GM19043 (cell line): ENCODE measurements around the gene CCSAP.
"Not testable (repeated sequence)": the region's sequence is repeated elsewhere in the genome, so short reads cannot be mapped to it uniquely, and the experiment has no call there.

ENCODE experiments used
- ATAC-seq: cut with Tn5 transposase; IDR thresholded peaks from one replicate; pipeline ENCODE4 v1.9.1; 2021; ENCODE audit warnings: low read depth; ENCODE audit not compliant: unreplicated experiment

The CCSAP gene

DNA sequence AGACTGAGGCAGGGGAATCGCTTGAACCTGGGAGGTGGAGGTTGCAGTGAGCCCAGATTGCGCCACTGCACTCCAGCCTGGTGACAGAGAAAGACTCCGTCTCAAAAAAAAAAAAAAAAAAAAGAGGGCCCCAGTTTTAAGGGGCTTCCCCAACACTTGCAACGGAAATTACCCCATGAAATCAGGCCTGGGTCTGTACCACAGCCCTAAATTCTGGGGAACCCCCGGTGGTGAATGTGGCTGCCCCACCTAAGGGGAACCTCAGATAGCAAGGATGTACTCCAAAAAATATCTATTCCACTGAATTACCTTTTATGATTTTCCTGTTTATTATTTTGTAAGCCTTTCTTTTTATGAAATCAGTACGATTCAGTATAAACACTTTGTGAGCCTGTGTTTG lies 15.1 kb downstream of the CCSAP start:
- not testable (repeated sequence) for ATAC-seq

DNA sequence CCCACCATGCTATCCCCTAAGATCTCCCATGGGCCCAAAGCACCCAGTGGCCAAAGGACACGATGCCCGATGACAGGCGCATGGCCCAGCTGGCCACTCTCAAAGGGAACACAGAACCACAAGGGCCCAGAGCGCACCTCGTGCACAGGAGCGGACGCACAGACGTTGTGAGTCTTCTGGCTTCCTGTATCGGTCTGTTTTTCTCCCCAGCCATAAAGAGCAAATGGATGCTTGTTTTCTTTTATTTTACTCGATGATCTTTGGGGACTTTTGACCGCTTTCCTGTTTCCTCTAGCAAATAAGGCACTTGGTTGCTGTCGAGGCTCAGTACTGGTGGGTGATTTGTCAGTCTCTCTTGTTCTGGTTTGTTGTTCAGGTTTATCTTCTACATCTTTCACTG lies 16.2 kb downstream of the CCSAP start:
- ATAC-seq, result no peak

DNA sequence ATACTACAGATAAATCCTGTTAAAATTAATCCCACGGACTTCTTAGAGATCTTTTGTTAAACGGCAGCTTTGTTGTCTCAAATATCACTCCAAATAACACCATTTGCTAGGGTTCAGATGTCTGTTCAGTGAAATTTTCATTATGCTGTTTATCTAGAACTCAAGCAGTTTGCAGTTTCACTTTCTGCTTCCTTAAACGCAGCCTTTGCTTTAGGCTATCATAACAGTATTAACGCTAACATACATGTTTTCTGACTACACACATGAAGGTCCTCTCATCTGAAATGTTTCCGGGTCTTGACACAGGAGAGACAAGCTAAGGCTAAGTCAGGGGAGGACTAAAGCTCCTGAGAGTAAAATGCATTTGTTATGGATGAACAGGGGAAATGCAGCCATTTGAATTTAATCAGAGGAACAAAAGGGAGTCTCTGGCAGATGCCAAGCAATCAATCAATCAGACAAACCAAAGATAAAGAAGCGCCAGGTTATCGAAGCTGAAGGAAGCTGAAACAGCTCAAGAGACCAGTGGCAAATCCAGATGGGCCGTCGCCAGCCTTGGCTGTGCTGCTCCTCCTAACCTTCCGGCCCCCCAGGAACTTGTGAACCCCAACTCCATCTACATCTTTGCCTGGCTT lies 16.9 kb downstream of the CCSAP start:
- no peak for ATAC-seq

DNA sequence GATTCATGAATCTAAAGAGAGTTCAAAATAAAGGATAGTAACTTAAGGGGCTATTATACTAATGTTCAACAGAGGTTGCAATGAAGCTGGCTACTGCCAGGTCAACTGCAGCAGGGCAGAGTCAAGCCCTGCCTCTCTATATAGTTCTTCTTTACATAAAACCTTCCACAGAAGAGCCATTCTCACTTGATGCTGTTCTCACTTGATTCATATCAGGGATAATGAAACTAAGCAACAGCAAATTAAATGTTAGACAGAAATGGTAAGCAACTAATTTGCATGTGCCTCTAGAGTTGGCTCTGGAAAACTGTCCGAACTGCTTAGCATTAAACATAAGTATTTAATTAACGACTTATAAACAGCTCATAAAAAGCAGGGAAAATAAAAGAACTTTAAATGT lies 17.4 kb downstream of the CCSAP start:
- ATAC-seq, result no peak

DNA sequence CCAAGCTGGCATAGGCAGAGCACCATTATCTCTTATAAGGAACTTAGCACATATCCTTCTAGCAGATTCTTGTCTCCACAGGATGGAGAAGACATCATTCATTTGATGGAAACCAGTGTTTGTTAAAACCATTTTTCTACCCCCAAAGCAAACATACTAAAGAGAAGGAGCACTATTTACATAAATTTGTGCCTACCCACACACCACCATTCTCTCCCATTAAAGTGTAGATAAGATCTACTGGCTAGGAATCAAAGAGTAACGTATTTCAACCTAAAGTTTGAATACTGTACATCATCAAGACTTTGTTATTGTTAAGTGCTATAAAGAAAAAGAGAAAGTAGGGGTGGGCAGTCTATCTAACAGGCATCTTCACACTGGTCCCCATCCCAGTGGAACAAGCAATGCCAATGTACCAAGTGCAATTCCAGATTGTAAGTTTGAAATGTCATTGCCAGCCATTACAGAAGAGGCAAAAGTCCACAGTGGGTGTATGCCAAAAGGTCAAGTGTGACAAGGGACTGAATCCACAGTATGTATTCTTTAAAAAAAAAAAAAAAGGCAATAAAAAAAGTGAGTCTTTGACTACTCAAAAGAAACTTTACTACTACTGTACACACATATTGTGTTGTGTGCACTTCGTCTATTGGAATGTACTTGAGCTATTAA lies 18.8 kb downstream of the CCSAP start:
- no peak for ATAC-seq

DNA sequence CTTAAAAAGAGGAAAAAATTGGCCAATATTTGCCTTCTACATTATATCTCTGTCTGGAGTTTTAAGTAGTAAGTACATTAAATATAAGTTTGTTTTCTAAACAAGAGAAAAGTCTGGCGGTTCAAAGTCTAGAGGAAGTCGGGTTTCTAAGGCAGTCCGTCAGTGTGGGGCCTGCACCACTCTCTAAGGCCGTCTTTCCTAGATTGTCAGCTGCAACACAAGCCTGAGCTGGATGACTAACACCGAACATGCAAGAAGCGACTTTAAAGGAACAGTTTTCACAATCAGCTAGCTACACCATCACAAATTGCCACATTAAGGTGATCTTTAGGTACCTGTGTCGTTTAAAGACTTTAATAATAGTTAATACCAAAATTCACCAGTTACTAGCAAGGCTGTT lies 19.6 kb downstream of the CCSAP start:
- ATAC-seq, result no peak

DNA sequence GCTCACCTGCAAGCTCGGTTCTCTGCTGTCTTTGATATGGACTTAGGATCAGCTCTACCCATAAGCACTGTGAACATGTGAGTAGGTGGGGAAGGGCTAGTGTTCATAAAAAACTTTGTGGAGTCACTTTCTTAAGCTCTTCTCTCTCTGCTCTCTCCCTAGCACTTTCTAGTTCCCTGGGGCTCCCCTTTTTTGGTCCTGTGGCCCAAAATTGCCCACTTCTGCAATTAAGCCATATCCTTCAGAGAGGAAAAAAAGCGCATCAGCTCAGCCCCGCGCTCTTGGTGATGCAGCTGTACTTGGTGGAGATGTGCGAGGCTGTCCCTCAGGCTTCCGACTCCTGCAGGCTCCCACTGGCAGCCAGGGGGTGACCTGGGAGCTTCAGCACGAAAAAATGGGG lies 23.4 kb downstream of the CCSAP start:
- no peak for ATAC-seq

DNA sequence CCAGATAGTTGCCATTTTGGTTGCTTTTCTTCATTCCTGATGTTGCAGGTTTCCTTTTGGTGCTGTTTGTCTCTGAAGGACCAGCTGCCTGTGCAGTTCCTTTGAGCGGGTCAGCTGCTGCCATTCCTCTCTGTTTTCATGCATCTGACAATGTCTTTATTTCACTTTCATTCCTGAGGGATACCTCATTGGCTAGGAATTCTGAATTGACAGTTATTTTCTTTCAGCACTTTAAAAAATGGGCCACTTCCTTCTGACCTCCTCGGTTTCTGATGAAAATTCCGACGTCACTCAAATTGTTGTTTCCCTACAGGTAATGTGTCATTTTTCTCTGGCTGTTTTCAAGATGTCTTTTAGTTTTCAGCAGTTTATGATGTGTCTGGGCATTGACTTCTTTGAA lies 24.8 kb downstream of the CCSAP start:
- ATAC-seq, result no peak

DNA sequence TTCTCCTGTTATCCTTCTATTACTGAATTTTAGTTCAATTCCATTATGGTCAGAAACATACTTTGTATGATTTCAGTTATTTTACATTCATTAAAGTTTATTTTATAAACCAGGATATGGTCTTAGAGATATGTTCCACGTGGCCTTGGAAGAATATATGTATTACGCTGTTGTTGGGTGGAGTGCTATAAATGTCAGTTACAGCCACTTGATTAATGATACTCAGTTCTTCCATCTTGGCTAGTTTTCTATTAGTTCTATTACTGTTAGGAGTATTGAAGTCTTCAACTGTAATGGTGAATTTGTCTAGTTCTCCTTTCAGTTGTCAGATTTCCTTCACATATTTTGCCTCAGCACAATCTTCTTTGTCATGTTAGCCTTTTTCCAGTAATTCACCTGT lies 26.7 kb downstream of the CCSAP start:
- no peak for ATAC-seq

DNA sequence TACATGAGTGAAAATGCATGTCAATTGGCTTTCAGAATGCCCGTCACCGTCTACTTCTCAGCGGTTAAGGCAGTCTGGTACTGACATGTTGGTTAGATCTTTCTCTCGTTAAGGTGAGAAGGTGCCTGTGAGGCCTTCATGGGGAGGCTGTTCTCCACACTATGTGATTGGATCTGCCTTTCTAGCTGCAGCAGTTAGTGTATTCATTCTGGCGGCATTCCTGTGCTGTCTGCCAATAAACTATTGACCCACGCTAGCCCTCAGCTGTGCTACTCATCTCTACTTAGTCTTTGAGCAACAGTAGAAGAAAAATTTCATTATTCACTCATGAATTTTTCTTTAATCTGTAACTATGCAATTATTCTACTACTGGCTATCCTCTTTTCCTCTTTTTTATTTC lies 32.0 kb downstream of the CCSAP start:
- ATAC-seq, result no peak

DNA sequence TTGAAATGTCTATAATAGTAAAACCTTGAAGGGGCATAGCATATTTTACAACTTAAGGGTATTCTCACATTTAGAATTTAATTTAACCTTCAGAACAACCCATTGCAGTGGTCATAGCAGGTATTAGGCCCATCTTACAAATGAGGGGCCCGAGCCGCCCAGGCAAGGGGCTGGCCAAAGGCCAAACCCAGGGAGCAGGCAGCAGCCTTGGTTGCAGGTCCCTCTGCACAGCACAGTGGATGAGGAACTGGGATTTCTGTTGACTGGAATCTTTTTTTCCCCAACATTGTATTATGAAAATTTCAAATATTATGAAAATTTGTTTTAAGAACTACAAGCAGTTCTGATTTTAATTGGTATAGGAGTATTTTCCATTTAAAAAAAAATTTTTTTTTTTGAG lies 33.2 kb downstream of the CCSAP start:
- ATAC-seq, result no peak

DNA sequence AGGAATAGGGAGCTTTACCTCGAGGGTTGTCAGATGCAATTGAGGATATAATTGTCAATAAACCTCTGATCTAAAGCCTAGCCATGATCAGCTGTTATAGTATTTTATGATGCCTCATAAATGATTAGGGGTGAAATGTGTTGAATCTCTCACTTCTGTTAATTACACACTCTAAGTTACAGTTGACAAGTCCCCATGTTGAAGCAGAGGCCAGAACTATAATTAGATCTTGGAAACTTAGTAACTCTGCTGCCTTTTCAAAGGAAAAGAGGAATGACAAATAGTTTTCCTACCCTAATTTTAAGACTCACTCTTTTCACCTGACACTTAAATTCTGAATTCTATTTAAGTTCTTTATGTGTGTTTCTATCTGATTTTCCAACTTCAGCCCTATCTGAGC lies 33.8 kb downstream of the CCSAP start:
- no peak for ATAC-seq

DNA sequence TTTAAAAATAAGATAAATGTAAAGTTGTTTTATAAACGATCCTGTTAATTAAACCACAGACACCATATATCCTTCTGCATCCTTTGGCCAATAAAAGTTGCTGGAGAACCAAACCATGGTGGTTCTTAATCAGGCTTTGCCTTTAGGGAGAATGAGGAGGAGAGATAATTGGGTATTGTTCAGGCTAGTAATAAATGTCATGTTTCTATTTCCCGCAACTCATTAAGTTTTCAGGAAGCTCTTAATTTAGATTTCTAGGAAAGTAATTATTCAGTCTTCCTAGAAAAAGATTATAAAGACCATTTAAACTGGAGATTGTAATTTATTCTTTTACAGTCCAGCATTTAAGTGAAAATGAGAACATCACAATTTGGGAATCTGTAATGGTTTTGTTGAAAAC lies 37.5 kb downstream of the CCSAP start:
- ATAC-seq, result no peak

DNA sequence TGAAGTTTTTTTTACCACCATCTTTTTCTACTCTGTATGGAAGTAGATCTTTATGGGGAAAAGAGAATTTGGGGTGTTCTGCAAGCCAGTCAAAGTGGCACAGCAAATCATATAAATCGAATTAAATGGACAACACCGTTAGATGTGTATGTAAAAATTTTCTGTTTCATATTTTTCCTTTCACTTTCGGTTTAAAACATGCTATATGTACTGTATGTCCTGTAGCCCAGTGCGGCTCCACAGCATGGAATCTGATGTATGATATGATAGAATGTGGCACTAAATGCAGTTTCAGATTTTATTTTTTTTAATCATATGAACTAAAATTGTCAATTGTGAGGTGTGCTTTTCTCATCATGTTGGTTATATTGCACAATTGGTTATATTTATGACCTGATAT lies 39.0 kb downstream of the CCSAP start:
- no peak for ATAC-seq

DNA sequence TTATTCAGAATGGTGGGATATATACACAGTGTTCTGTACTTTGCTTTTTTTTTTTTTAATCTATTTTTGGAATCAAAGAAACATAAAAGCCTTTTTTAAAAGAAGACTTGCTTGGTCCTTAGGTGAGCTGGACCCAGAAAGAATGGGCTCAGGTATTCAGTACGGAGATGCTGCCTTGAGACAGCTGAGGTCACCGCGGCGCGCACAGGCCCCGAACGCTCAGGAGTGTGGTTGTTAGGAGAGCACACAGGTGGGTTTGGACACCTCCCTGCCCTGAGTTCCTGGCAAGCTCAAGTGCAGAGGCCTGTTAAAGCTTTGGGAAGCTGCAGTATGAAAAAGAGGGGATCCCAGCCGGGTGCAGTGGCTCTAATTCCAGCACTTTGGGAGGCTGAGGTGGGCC lies 40.1 kb downstream of the CCSAP start:
- no peak for ATAC-seq

DNA sequence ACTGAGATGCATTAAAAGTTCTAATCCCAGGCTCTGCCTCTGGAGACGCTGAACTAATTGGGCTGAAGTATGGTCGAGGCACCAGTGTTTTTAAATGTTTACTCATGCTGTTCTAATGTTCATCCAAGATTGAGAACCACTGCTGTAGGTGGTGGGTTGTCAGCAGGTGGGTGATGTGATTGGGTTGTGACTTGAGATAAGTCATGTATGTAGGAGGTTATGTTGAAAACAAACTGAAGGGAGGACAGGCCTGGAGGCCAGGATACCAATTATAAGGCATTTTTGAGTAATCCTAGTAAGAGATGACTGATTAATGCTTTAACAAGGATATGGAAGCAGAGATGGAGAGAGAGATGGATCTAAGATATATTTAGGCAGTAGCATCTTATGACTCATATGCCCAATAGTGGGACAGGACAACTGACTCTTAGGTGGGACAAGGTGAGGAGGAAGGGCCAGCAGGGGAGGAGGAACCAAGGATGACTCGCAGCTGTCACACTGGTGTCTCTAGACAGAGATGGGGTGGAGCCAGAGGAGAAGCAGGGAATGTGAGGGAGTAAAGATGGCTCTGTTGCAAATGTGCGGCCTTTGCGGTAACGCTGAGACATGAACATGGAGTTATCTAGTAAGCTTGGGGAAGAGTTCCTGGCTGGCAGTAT lies 42.6 kb downstream of the CCSAP start:
- no peak for ATAC-seq

DNA sequence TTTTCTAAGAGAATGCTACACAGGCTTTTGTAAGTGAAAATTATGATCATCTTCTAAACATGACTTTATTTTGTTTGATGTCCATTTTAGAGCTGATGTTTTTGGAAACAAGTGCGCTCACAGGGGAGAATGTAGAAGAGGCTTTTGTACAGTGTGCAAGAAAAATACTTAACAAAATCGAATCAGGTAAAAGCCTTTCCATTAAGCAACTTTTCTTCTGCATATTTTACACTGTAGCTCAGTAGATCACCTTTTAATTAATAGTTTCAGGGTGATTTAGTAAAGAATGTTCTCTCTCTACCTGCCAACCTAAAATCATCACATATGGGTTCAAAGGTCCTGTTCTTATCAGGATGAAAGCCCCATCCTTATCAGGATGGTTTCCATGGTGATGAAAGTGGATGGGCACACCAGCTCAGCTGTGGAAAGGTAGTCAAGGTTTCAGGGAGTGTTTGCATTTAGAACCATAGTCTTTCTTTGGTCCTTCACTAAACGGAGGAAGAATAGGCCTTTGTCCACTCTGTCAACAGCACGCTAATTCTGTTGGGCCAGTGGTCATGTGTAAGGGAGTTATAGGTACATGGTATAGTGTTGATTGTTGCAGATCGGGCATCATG lies 43.9 kb downstream of the CCSAP start:
- no peak for ATAC-seq

DNA sequence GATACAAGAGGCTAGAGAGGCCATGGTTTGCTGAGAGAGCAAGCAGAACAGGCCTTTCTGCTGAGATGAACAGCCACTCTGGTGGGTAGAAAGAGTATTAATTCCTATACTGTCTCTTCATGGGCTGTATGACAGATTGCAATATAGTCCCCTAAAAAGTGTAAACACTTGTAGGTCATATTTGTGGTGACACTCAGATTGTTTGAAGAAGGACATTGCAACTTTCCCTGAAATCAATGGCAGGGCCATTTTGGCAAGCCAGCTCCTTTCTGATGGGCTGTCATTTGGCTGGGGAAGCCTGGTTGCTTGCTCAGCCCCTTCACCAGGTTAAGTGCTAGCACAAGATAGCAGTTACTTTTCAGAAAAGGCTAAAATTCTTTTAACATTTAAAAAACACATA lies 44.4 kb downstream of the CCSAP start:
- no peak for ATAC-seq

DNA sequence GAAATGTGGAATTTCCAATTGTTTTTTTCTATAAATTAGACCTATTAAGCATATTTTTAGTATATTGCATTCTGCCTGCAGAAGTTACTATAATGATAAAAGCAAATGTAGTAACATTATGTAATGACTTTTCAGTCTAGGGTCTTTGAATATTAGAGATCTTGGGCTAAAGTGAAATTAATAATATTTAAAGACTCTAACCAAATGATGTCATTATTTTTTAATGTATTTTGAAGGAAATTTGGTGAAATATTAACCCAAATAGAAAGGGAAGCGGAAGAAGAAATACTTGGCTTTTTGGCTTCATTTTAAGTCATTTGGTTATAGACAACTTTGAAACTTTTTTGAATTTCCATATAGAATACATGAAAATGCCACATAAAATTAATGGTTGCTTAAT lies 45.1 kb downstream of the CCSAP start:
- ATAC-seq, result no peak

DNA sequence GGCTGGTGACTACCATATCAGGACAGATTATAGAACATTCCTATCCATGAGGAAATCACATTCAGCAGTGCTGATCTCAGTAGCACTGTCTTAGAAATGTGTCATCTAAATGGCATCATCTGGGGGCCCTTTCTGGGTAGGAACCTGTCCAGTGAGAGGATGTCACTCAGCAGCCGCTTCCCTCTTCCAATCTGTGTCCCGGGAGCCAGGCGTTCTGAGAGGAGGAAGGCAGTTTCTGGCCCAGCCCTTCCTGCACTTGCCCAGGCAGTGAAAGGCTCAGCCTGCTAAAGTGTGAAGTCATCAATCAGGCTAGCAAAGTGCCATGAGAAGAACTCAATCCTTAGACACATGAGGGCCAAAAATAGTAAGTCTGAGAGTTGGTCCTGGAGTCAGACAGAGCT lies 46.3 kb downstream of the CCSAP start:
- no peak for ATAC-seq

DNA sequence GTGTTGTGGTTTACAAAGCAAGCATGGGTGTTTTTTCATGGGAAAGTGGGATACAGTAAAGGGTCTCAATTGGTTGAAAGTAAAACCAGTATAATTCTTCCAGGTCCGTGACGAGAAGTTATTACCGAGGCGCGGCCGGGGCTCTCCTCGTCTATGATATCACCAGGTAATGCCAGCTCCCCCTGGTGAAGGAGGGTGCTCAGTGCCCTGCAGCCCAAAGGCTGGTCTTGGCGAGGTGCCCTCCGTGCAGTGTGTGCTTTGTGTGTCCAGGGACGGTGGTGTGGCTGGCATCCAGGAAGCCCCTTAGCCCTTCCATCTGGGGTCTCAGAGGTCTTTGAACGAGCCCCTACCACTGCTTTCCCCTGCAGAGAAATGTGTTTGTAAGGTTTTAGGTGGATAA lies 47.1 kb downstream of the CCSAP start:
- ATAC-seq, result no peak
